Neural progenitor cell (in vitro differentiated cells): ENCODE data around the gene SHMT1. TPM values are rescaled to one million over a fixed set of nuclear protein-coding genes. Genes with fewer than 3 reads are reported as not detected.

Experiments
- DNase-seq: peaks from one replicate; pipeline ENCODE4 v3.0.0-alpha.2; 2016; ENCODE audit warnings: low spot score
- H2AFZ ChIP-seq: fragments of 200-600 bp; sonication (generic); replicated peaks from 2 replicates; pipeline ENCODE4 v1.6.1; 2016; ENCODE audit warnings: antibody characterized with exemption
- H3F3A ChIP-seq: fragments of 200-600 bp; sonication (generic); 2 replicates; pipeline ENCODE4 v1.6.1; 2016; ENCODE audit warnings: antibody characterized with exemption, low read depth
- H3K27ac ChIP-seq: fragments of 200-600 bp; sonication (generic); 2 replicates; pipeline ENCODE4 v1.5.1; 2016; ENCODE audit warnings: mild to moderate bottlenecking
- H3K27me3 ChIP-seq: fragments of 200-600 bp; sonication (generic); 2 replicates; pipeline ENCODE4 v1.6.1; 2016; ENCODE audit warnings: mild to moderate bottlenecking, moderate library complexity
- H3K36me3 ChIP-seq: fragments of 200-600 bp; sonication (generic); 2 replicates; pipeline ENCODE4 v1.5.1; 2016
- H3K4me1 ChIP-seq: fragments of 200-600 bp; sonication (generic); 2 replicates; pipeline ENCODE4 v1.6.1; 2016; ENCODE audit warnings: mixed run types
- H3K4me2 ChIP-seq: fragments of 200-600 bp; sonication (generic); 2 replicates; pipeline ENCODE4 v1.6.1; 2016
- H3K4me3 ChIP-seq: fragments of 200-600 bp; sonication (generic); 2 replicates; pipeline ENCODE4 v1.5.1; 2016
- H3K79me2 ChIP-seq: fragments of 200-600 bp; sonication (generic); 2 replicates; pipeline ENCODE4 v1.6.1; 2016; ENCODE audit warnings: low read depth
- H3K9ac ChIP-seq: fragments of 200-600 bp; sonication (generic); 2 replicates; pipeline ENCODE4 v1.6.1; 2016
- H3K9me3 ChIP-seq: fragments of 200-600 bp; sonication (generic); 2 replicates; pipeline ENCODE4 v1.5.1; 2016; ENCODE audit warnings: low read depth
- H4K20me1 ChIP-seq: fragments of 200-600 bp; sonication (generic); 2 replicates; pipeline ENCODE4 v1.6.1; 2016; ENCODE audit warnings: low read depth
- H3K27ac Mint-ChIP-seq: 3 replicates; pipeline ENCODE4 v1.8.0; 2021; ENCODE audit warnings: mixed read lengths
- H3K27me3 Mint-ChIP-seq: 2 replicates; pipeline ENCODE4 v1.8.0; 2022; ENCODE audit warnings: low read depth, mild to moderate bottlenecking, inconsistent platforms, moderate library complexity, mixed read lengths; ENCODE audit not compliant: insufficient read depth
- H3K36me3 Mint-ChIP-seq: 3 replicates; pipeline ENCODE4 v1.8.0; 2021; ENCODE audit warnings: mixed read lengths
- H3K4me1 Mint-ChIP-seq: 3 replicates; pipeline ENCODE4 v1.8.0; 2021; ENCODE audit warnings: mixed read lengths
- H3K4me3 Mint-ChIP-seq: 3 replicates; pipeline ENCODE4 v1.8.0; 2021; ENCODE audit warnings: mild to moderate bottlenecking, moderate library complexity, mixed read lengths
- H3K9me3 Mint-ChIP-seq: 3 replicates; pipeline ENCODE4 v1.8.0; 2020; ENCODE audit warnings: mixed read lengths
- CTCF ChIP-seq: fragments of 200-600 bp; sonication (generic); IDR thresholded peaks from 2 replicates; pipeline ENCODE4 v1.5.1; 2017; ENCODE audit warnings: antibody characterized with exemption, mild to moderate bottlenecking
- EZH2 ChIP-seq: fragments of 200-600 bp; sonication (generic); IDR thresholded peaks from 2 replicates; pipeline ENCODE4 v1.6.1; 2017; ENCODE audit warnings: antibody characterized with exemption, mild to moderate bottlenecking, moderate library complexity
- EZH2phosphoT487 ChIP-seq: fragments of 200-600 bp; sonication (generic); IDR thresholded peaks from 2 replicates; pipeline ENCODE4 v1.6.1; 2017; ENCODE audit warnings: antibody characterized with exemption
- total RNA-seq: library from RNA; depleted of rRNA; stranded (reverse); fragments of >200 nt; gene quantifications from 2 replicates; pipeline ENCODE4 v1.2.3, GENCODE V29; 2015; ENCODE audit warnings: low replicate concordance

Gene SHMT1
- total RNA-seq, 1 donor from 2014 or later = 26.3 TPM

GRCh38 chr17:18361837-18362697 lies 1.3 kb downstream of the SHMT1 start:
- Mint-ChIP-seq H3K9me3 (no peaks in the 10 kb centered on the region), H3K27me3 (no peaks in the 10 kb centered on the region), H3K4me3 (peak overlapping the region; percentile 96), H3K36me3 (peaks cover 3% of the 10 kb centered on the region), H3K4me1 (peaks cover 14% of the 10 kb centered on the region), H3K27ac (no peak overlapping the region)
- Histone ChIP-seq H3K27ac (no peak overlapping the region), H4K20me1 (no peaks in the 10 kb centered on the region), H3K36me3 (no peaks in the 10 kb centered on the region), H2AFZ (peak overlapping the region; percentile 83), H3K27me3 (no peaks in the 10 kb centered on the region), H3K4me2 (peak overlapping the region; percentile 80), H3K9me3 (no peaks in the 10 kb centered on the region), H3K79me2 (peaks cover 46% of the 10 kb centered on the region), H3K4me1 (peaks cover 5% of the 10 kb centered on the region), H3K9ac (no peak overlapping the region), H3K4me3 (peak overlapping the region; percentile 72), H3F3A (no peaks in the 10 kb centered on the region)
- no peak for TF ChIP-seq EZH2phosphoT487
- no peak for TF ChIP-seq CTCF
- no peak for TF ChIP-seq EZH2
- DNase-seq = no peak

GRCh38 chr17:18360518-18360917 lies 2.8 kb downstream of the SHMT1 start:
- no peak for DNase-seq
- no peaks in the 10 kb centered on the region for H3K9me3 Mint-ChIP-seq
- no peak overlapping the region for H3K27ac Mint-ChIP-seq
- no peaks in the 10 kb centered on the region for H3K27me3 ChIP-seq
- H3K4me1 Mint-ChIP-seq = peaks cover 17% of the 10 kb centered on the region
- no peak overlapping the region for H3K4me3 ChIP-seq
- H3K9ac ChIP-seq = no peak overlapping the region
- H3K36me3 Mint-ChIP-seq = peaks cover 8% of the 10 kb centered on the region
- H3K27me3 Mint-ChIP-seq = peaks cover 3% of the 10 kb centered on the region
- H4K20me1 ChIP-seq = no peaks in the 10 kb centered on the region
- H3K4me1 ChIP-seq = peaks cover 5% of the 10 kb centered on the region
- peak overlapping the region; percentile 41 for H3K4me3 Mint-ChIP-seq
- TF ChIP-seq CTCF (no peak), EZH2phosphoT487 (no peak), EZH2 (no peak)
- H3K79me2 ChIP-seq = peaks cover 46% of the 10 kb centered on the region
- no peak overlapping the region for H3K4me2 ChIP-seq
- H3K27ac ChIP-seq = no peak overlapping the region
- no peaks in the 10 kb centered on the region for H3F3A ChIP-seq
- H2AFZ ChIP-seq = no peak overlapping the region
- no peaks in the 10 kb centered on the region for H3K36me3 ChIP-seq
- H3K9me3 ChIP-seq = no peaks in the 10 kb centered on the region

GRCh38 chr17:18356624-18357023 lies 6.7 kb downstream of the SHMT1 start:
- Histone ChIP-seq H2AFZ (no peak overlapping the region), H3K4me3 (no peak overlapping the region), H4K20me1 (no peaks in the 10 kb centered on the region), H3K4me2 (no peak overlapping the region), H3F3A (no peaks in the 10 kb centered on the region), H3K79me2 (peaks cover 31% of the 10 kb centered on the region), H3K36me3 (no peaks in the 10 kb centered on the region), H3K9me3 (no peaks in the 10 kb centered on the region), H3K4me1 (no peaks in the 10 kb centered on the region), H3K27ac (no peak overlapping the region), H3K9ac (no peak overlapping the region), H3K27me3 (no peaks in the 10 kb centered on the region)
- H3K27me3 Mint-ChIP-seq = peaks cover 3% of the 10 kb centered on the region
- H3K27ac Mint-ChIP-seq = no peak overlapping the region
- peaks cover 5% of the 10 kb centered on the region for H3K4me1 Mint-ChIP-seq
- DNase-seq = no peak
- peaks cover 22% of the 10 kb centered on the region for H3K36me3 Mint-ChIP-seq
- no peak overlapping the region for H3K4me3 Mint-ChIP-seq
- no peak for TF ChIP-seq EZH2phosphoT487
- TF ChIP-seq EZH2 = no peak
- TF ChIP-seq CTCF = no peak
- no peaks in the 10 kb centered on the region for H3K9me3 Mint-ChIP-seq
